Activated CD4-positive, alpha-beta T cell treated with anti-CD3 and anti-CD28 coated beads, Interleukin-2, Interleukin-4, amounts not matched to agents 100 ng/mL and 50 ng/mL, durations not matched to agents 16 hours and 8 hours (primary cell): Measurements from ENCODE around the gene MYOF.
"Not testable (repeated sequence)": the region's sequence is repeated elsewhere in the genome, so short reads cannot be mapped to it uniquely, and the experiment has no call there.

Experiments used
- DNase-seq: peaks from one replicate; pipeline ENCODE4 v3.0.0-alpha.2; 2020; ENCODE audit warnings: low spot score

The MYOF gene

DNA sequence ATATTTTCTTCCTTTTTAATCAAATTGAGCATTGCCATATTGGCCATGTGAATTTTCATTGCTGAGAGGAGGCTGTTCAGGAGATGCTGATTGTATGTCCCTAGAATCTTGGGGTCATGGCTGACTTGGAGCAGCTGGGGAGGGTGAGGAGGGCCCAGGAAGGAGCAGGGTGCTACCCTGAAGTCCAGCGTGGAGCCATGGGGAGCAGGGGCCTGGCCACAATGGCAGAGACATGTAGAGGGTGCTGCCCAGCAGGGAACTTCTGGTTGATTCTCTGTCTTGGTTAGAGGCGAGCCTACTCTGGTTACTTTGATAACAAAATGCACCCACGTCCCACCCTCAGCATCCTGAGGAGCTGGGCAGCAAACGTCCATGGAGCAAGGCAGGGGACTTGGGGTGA is 186.0 kb downstream of the MYOF start:
- no peak for DNase-seq

DNA sequence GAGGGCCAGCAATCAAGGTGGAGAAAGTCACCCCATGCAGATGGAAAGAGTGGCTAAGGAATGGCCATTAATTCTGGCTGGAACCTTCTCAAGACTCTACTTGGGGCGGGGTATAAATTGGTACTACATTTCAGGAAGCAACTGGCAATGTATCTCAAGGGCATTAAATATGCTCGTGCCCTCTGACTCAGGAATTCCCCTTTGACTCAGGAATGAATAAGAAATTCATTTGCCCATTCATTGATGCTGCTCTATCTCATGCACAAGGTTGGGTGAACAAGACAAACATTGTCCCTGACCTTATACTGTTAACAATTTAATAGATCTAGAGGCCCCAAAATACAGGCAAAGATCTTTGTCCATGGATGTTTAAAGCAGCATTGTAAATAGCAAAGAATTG is 188.1 kb downstream of the MYOF start:
- peak; percentile 6 for DNase-seq

DNA sequence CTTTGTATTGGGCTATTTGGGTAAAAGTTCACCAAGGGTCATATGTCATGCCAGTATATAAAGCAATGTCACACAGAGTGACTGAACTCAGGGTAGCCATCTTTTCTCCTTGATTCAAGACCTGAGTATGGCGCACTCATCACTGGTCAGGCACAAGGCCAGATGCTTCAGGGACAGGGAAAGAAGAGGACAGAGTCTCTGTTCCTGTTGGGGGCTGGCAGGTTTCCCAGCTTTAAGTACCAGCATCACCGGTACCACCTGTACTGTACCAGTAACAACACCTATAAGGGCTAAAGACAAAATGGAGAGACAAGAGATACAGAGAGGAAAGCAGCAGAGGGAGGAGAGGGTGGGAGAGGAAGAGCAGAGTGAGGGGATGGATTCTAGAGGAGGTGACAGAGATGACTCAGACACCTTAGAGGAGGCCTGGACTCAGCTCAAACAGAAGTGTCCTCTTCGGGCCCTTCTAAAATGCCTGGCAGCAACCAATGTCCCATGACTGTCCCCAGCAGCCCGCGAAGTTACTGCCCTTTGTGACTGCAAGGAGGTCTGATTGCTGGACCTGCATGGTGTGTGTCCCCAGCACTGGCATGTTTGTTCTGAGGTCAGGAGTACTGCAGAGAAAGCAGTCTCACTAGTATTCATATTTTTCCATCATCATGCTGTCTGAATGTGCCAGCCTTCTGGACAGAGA is 191.3 kb downstream of the MYOF start:
- DNase-seq, result no peak

DNA sequence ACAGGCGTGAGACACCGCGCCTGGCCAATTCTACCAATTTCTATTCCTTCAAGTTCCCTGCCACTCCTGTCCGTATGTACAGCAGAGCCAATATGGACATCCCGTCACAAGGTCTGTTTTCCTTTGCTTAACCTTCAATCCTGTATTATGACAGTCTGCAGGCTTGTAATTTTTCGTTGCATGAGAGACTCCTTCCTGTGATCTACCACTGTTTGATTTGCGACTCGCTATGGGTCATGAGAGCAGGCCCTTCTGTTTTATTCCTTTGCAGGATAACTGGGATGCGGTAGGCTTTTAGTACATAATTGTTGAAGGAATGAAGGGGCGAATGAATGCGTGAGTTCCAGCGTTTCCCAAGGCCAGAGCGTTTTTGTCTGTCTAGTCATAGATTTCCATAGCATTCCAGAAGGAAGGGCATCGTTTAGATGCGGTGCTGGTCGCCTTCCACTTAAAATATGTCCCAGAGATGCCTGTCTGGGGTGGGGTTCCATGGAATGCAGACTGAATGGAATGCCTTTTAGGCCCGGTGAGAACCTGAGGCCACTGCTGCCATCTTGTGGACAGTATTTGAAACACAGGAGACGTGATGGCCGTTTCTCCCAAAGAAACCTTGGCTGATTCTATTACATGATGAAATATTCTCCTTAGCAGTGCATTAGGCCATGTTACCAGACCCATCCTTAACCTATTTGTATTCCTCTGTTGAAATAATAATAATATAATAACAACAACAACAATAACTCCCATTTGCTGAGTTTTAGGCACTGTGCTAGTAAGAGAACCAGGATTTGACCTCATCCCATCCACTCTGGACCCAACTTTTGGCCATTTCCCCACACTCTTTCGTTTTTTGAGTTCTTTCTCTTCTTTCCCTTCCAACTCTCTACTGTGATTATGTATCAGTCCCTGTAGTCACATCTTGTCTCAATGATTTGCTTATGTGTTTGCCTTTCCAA is 193.2 kb downstream of the MYOF start:
- peak; percentile 58 for DNase-seq

DNA sequence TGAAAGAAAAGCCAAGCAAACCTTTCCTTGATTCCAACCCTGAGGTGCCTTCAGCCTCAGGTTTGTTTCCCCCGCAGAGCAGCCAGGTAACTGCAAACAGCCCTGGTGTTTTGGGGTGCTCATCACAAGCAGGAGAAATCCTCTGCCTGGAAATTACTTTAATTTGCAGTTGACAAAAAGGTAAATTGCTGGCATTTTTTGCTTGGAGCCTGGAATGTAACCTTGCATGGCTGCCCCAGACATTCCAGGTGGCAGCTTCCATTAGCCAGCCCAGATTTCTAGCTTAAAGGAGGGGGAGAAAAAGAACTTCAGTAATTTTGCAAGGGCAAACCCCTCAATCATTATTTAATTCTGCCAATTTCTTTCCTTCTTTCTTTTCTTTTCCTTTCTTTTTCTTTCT is 194.4 kb downstream of the MYOF start:
- DNase-seq, result no peak

DNA sequence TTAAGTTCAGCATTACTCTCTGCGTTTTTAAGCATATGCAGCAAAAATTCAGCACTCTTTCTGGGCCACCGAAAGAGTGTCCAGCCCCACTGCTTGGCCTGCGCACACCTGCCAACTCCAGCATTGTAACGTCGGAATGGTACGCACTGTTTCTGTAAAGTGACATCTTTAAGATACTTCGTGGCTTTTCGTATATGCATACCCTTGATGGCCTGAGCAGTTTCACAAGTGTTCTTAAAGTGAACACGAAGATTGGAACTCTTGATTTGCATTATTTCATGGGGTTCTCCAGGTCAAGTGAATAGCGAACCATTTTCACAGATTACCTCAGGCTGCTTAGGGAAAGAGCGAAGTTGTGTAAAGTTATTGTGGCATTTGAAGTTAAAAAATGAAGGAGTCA is 197.9 kb downstream of the MYOF start:
- not testable (repeated sequence) for DNase-seq

DNA sequence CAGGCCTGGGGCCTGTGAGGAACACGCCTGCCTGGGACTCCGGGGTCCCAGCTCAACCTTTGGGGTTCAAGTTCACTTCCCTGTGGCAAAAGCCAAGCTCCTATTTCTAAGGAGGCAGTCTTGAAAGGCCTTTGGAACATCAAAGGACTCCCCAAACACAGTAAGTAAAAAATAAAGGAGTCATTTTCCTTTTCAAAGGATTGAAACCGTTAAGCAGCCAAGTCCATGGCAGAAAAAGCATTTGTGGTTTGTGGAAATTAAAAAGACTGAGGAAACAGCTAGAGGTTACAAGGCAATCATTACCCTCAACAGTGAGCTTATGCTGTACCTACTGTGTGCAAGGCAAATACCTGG is 200.8 kb downstream of the MYOF start:
- DNase-seq, result no peak

DNA sequence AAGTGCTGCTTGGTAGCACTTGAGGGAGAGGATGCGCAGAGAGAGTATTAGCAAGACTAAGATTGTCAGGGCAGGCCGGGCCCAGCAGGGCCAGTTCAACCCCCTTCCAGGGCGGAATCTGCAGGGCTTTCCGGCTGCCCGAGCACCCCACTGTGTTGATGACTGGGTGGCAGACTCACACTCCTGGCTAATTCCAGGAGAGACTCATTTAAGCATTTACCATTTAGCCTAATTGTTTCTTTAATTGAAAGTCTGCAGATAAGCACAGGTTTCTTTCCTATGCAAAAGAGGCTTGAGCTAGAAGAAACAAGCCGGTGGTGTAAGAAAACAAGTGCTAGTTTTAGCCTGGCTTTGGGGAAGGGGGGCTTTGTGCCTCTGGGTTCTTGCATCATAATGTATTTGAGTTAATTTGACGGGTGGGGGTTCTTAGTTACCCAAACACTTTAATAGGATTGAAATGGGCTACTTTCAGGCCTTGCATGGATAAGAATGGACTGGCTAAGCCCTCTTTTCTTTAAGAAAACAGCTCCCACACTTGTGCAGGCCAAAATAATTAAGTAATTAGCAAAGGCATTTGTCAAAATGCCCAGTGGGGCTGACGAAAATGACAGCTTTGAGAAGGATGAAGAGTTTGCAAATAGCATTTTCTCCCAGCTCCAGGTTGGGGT is 201.3 kb downstream of the MYOF start:
- no peak for DNase-seq

DNA sequence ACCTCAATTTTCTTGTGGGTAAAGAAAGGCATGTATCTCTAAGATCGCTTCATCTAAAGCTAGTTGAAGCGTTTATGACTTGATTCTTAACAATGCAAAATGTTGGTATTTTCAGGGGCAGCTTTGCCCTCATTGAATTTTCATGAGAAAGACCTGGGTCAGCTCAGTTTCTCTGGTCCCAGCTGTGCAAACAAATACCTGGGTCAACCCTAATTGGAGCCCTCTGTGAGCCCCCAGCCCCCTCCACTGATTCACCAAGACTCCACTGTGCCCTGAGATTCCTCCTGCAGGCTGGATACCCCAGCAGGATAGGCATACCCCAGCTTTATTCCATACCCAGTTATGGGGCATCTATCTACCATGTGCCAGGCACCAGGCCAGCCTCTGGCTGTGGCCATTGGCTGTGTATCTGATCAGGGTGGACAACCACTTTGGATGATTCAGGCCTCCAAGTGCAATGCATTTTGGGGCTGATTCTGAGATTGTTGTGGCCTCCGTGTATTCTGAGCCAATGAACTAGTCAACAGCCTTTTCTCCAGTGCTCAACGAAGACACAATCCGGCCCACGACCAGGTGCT is 201.9 kb downstream of the MYOF start:
- DNase-seq, result no peak

DNA sequence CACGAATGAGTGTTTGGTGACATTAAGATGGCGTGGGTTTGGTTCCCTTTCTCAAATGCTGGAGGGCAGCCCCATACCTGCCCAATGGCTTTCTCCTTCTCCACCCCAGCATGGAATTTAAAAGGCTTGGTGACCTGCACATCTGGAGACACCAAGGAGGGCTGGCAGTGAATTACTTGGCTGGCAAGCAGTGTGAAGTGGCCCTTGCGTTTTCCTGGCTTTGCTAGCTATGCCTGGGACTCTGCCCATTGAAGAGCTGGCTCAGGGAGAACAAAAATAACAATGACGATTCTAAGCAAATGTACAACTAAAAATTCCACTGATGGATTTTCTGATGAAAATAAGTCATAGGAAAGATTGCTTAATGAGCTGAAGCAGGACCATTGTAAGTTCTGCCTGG is 204.8 kb downstream of the MYOF start:
- no peak for DNase-seq

DNA sequence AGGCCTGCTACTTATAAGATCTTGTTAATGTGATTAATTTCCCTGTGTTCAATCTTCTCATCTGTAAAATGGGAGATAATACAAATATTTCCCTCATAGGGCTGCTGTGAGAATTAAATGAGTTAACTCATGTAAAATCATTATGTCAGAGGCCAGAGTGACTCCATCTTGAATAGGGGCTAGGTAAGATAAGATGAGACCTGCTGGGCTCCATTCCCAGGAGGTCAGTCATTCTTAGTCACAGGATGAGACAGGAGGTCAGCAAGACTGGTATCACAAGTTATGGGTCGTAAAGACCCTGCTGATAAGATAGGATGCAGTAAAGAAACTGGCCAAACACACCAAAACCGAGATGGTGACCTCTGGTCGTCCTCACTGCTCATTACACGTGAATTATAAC is 207.7 kb downstream of the MYOF start:
- DNase-seq, result no peak

DNA sequence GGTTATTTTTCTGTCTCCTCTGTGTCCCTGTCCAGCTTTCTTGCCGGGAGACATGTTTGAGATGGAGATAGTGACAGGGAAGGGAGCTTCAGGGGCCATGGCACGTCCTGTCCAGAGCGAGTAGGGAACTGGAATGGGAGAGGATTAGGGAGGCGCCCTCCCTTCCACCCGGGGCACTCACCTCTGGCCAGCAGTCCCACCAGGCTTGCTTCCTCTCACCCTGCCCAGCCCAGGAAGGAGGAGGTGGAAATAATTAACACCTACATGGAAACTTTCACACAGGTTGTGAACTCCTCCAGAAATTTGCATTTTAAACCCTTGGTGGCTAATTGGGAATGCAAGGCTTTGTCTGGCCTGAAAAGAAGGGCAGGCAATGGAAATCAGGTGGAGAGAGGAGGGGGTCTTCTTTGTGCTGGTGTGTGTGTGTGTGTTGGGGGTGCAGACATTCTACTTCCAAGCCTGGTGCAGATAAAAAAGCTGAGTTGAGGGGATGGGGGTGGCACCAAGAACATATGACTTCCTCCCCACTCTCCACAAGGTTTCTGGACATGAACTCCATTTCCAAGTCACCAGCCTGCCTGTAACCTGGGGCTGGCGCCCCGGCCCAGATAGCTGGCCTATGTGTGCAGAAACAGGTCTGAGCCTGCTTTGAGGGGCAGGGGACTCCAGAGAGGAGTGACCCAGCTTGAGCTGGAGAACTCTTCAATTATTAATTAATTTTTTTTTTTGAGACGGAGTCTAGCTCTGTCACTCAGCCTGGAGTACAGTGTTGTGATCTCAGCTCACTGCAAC is 209.1 kb downstream of the MYOF start:
- DNase-seq, result no peak

DNA sequence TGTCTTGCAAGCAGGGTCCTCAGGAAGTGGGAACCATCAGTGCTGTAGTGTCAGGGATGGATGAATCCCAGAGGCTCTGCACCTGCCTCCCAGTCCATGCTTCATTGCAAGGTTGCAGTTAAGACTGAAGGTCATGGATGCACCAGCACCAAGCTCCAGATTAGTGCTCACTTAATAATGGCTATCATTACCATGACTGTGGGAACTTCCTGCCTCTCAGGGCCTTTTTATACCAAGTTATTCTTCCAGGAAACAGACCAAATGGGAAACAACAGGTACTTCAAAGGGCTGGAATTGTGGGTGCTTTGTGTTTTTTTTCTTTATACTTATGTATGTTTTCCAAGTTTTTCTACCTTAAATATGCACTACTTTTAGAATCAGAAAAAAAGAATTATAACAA is 210.8 kb downstream of the MYOF start:
- no peak for DNase-seq

DNA sequence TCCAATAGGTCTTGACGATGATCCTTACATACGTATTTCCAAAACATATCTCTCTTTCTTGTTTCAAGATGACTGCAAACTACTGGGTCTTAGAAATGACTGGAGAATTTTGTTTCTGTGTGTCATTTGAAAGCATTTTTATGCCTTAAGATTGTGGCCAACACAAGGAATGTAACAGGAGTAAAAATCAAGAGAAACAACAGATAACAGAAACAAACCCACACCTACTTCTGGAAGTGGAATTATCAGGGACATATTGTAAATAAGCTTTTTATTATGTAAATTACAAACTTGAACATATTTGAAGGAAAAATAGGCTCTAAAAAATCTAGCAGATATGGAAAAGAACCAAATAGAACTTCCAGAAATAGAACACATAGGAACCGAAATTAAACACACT is 212.9 kb downstream of the MYOF start:
- DNase-seq, result no peak

DNA sequence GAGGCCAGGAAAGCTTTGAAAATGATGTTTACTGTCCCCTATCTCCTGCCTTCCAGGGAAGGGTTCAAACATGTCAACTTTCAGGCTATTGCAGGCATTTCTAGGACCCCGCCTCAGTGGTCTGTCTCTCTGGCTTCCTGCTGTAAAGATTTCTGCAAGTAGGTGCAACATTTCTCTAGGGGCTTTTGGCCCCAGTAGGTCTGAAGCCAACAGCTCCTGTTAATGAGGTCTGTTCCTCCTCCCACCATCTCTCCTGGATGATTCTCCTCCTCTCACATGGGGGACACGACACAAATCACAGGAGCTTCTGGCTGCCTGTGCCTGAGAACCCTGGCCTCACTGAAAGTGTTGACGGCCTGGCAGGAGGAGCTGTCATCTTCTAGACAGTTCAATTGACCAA is 214.1 kb downstream of the MYOF start:
- DNase-seq, result no peak

DNA sequence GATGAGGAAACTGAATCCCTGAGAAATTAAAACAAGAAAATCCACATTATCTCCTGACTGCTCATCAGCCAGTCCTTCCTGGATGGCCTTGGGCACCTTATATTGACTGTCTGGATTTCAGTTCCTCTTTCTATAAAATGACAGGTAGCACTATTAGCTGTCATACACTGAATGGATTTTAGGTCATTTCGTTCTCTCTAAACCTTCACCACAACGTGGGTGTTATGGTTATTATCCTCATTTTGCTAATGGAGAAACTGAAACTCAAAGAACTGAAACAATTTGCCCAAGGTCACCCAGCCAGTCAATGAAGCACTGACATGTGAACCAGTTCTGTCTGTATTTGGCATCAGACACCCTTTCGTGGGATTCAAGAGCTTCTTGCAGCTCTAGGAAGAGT is 214.6 kb downstream of the MYOF start:
- peak; percentile 22 for DNase-seq

DNA sequence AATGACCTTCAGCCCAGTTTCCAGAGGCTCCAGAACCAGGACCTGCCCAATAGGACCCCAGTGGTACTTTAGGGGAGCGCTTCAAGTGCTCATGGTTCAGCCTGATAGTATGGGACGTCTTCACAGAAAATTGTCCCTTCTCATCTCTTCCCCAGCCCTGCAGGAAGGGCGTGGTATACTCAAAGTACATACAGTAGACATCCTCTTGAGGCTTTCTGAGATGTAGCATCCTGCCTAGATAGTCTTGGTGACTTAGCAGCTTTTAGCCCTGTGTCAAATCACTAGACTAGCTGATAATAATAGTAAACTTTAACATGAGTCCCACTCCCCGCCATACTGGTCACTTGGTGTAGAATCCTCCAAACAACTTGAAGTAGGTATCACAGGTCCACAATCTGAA is 215.3 kb downstream of the MYOF start:
- no peak for DNase-seq

DNA sequence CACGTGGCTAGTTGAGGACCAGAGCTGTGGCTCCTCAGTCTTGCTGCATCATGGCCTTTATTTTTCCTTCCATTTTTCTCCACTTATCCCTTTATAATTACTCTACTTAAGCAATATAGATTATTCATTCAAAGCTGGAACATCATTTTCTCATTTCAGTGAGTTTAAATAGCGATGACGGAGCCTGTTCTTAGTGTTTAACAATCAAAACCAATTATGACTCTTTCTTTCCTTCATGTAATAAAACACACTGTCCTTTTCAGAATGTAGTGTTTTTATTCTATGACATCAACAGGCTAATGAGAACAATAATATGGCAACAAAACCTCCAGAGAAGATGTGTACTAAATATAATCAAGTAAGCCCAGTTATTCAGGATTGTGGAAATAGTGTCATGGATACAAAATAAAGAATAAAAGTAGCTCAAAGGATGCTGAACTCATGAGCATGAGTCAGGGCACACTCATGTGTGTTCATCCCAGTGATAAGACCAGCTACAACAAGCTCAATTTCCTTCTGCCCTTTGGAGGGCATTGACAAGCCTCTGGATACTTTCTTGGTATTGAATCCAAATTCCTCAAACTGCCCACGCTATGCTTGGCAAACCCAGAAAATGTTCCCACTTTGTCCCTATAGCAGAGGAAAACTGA is 220.0 kb downstream of the MYOF start:
- DNase-seq, result no peak

DNA sequence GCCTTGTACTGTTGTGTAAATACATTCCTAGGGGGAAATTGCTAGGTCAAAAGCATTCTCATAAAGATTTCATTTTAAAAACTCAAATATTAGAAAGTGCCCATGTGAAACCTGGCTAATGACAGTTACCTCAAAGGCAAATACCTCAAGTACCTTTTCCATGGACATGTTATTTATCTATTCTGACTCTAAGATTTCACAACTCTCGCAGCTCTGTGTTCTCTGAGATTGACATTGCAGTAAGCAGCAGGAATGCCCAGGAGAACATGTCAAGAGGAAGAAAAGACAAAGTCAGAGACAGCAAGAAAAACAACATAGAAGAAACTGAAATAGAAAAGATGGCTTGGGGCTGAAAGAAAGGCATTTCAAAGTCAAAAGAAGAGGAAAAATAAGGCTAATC is 221.0 kb downstream of the MYOF start:
- no peak for DNase-seq

DNA sequence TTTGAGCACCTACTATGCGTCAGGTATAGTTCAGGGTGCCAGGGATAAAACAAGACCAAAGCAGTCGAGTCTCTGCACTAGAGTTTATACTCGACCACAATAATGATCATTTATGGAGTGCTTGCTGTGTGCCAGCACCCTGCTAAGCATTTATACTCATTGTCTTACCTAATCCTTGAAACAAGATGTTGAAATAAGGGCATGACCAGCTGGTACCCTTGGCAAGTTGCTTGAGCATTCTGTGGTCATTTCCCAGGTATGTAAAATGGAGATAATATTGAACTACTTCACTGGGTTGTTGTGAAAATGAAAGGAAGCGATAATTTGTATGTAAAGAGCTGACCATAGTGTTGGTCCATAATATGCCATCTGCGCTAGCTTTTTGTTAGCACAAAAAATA is 223.0 kb downstream of the MYOF start:
- no peak for DNase-seq
